ENCODE data around the gene NTM. TPM values are rescaled to one million over a fixed set of nuclear protein-coding genes. Genes with fewer than 3 reads are reported as not detected.

The NTM gene
- total RNA-seq, 4 donors from 2014 or later, result 0.21 to 3.2 (median 0.84) TPM

GRCh38 chr11:131845255-131845654 is 474.8 kb downstream of the NTM start:
- H3K4me1 ChIP-seq, result no peaks in the 10 kb centered on the region
- intact Hi-C loops (cut with DNase I), result no loop called here
- no peaks in the 10 kb centered on the region for H3K36me3 ChIP-seq
- no peak overlapping the region for H3K4me3 ChIP-seq
- no peak for TF ChIP-seq CTCF (IDR thresholded peaks at IDR 0.05)
- no peak for TF ChIP-seq POLR2A (IDR thresholded peaks at IDR 0.05)
- 38 to 39% methylated on average over 4 of the region's 4 CpGs for WGBS, 2 donors
- no peak overlapping the region for H3K27ac ChIP-seq
- no peaks in the 10 kb centered on the region for H3K27me3 ChIP-seq
- H3K9me3 ChIP-seq, result no peaks in the 10 kb centered on the region
- DNase-seq, result no peak

- no peak overlapping the region for H3K27ac ChIP-seq
- H3K4me1 ChIP-seq, result no peaks in the 10 kb centered on the region
- 63 to 66% methylated on average over 1 to 3 of the region's 6 CpGs for WGBS, 2 donors
- H3K27me3 ChIP-seq, result no peaks in the 10 kb centered on the region
- no peaks in the 10 kb centered on the region for H3K9me3 ChIP-seq
- no peaks in the 10 kb centered on the region for H3K36me3 ChIP-seq
- intact Hi-C loops (cut with DNase I), result no loop called here
- no peak overlapping the region for H3K4me3 ChIP-seq
- no peak for DNase-seq
- TF ChIP-seq POLR2A (IDR thresholded peaks at IDR 0.05) (no peak), CTCF (IDR thresholded peaks at IDR 0.05) (no peak)
Measured at GRCh38 chr11:131849485-131849884, 479.1 kb downstream of the NTM start.

- Histone ChIP-seq H3K27ac (no peak overlapping the region), H3K36me3 (no peaks in the 10 kb centered on the region), H3K4me3 (no peak overlapping the region), H3K27me3 (no peaks in the 10 kb centered on the region), H3K4me1 (no peaks in the 10 kb centered on the region), H3K9me3 (no peaks in the 10 kb centered on the region)
- intact Hi-C loops (cut with DNase I), result no loop called here
- 56 to 63% methylated on average over 9 of the region's 9 CpGs for WGBS, 2 donors
- TF ChIP-seq POLR2A (IDR thresholded peaks at IDR 0.05) (no peak), CTCF (IDR thresholded peaks at IDR 0.05) (no peak)
- DNase-seq, result no peak
Measured at GRCh38 chr11:131850507-131850906, 480.1 kb downstream of the NTM start.

- intact Hi-C loops (cut with DNase I), result no loop called here
- Histone ChIP-seq H3K4me3 (no peak overlapping the region), H3K9me3 (no peaks in the 10 kb centered on the region), H3K27ac (no peak overlapping the region), H3K4me1 (no peaks in the 10 kb centered on the region), H3K36me3 (no peaks in the 10 kb centered on the region), H3K27me3 (no peaks in the 10 kb centered on the region)
- TF ChIP-seq CTCF (IDR thresholded peaks at IDR 0.05) (no peak), POLR2A (IDR thresholded peaks at IDR 0.05) (no peak)
- WGBS, 2 donors, result 30 to 39% methylated on average over 4 to 6 of the region's 7 CpGs
- no peak for DNase-seq
Measured at GRCh38 chr11:131851964-131852755, 481.7 kb downstream of the NTM start.

GRCh38 chr11:131852757-131853156 is 482.3 kb downstream of the NTM start:
- TF ChIP-seq CTCF (IDR thresholded peaks at IDR 0.05), result no peak
- Histone ChIP-seq H3K27ac (no peak overlapping the region), H3K27me3 (no peaks in the 10 kb centered on the region), H3K4me3 (no peak overlapping the region), H3K4me1 (no peaks in the 10 kb centered on the region), H3K36me3 (no peaks in the 10 kb centered on the region), H3K9me3 (no peaks in the 10 kb centered on the region)
- intact Hi-C loops (cut with DNase I), result no loop called here
- 85 to 90% methylated on average over 3 of the region's 3 CpGs for WGBS, 2 donors
- DNase-seq, result no peak

All from esophagus squamous epithelium (tissue), 5 donors.